B cell (primary cell): ENCODE measurements around the gene SLC25A34. TPM values are rescaled to one million over a fixed set of nuclear protein-coding genes. Genes with fewer than 3 reads are reported as not detected.

ENCODE experiments used
- ATAC-seq: fragments of 200-7000 bp; cut with Tn5 transposase; one replicate; pipeline ENCODE4 v1.10.0; 2021; ENCODE audit warnings: low read depth, mild to moderate bottlenecking, moderate number of reproducible peaks, moderate library complexity
- CTCF ChIA-PET: fragments of 350-600 bp; sonication (Branson Sonifier 250); formaldehyde crosslinking; loops from one replicate; lab custom pipeline; 2021; ENCODE audit warnings: antibody characterized with exemption, inconsistent platforms; lab: Charles Lee
- POLR2A ChIA-PET: fragments of 350-600 bp; sonication (Branson Sonifier 250); formaldehyde crosslinking; loops from one replicate; lab custom pipeline; 2021; ENCODE audit warnings: antibody characterized with exemption; lab: Charles Lee
- DNase-seq: peaks from one replicate; pipeline ENCODE4 v3.0.0; 2013
- H2AFZ ChIP-seq: 2 replicates; pipeline ENCODE4 v1.6.1; 2012; ENCODE audit warnings: mild to moderate bottlenecking, low read depth, low read length; ENCODE audit not compliant: insufficient read depth, poor library complexity, severe bottlenecking
- H3K27ac ChIP-seq, 2 donors: 1 replicate in 1 of 2; 2 replicates in 1 of 2; pipeline ENCODE4 v1.5.1; 2012 to 2013; ENCODE audit warnings: low read length in 2 of 2, mild to moderate bottlenecking in 2 of 2, moderate library complexity in 1 of 2
- H3K27me3 ChIP-seq, 4 experiments: fragments of 200-600 bp in 1 of 4; sonication (generic) in 1 of 4; replicated peaks in 1 of 4; 1 replicate in 2 of 4; 2 replicates in 2 of 4; pipeline versions ENCODE4 v1.6.1 to v1.7.0; 2013 to 2016; ENCODE audit warnings: low read length in 3 of 4, mild to moderate bottlenecking in 2 of 4, mixed read lengths in 1 of 4, moderate library complexity in 1 of 4; ENCODE audit not compliant: insufficient read depth in 4 of 4, control insufficient read depth in 3 of 4; ENCODE audit errors: control extremely low read depth in 1 of 4
- H3K36me3 ChIP-seq, 2 experiments: replicated peaks in 1 of 2; 1 replicate in 1 of 2; 2 replicates in 1 of 2; pipeline versions ENCODE4 v1.6.1 to v1.7.1; 2013; ENCODE audit warnings: low read length in 1 of 2; ENCODE audit not compliant: insufficient read depth in 2 of 2, control insufficient read depth in 1 of 2; ENCODE audit errors: control extremely low read depth in 1 of 2, extremely low read depth in 1 of 2
- H3K4me1 ChIP-seq, 2 donors: fragments of 200-600 bp in 1 of 2; sonication (generic) in 1 of 2; 1 replicate in 1 of 2; 2 replicates in 1 of 2; pipeline versions ENCODE4 v1.5.1 to v1.6.1; 2013 to 2017; ENCODE audit warnings: low read length in 2 of 2; ENCODE audit not compliant: control insufficient read depth in 2 of 2, insufficient read depth in 2 of 2
- H3K4me2 ChIP-seq: replicated peaks from 2 replicates; pipeline ENCODE3; 2012; ENCODE audit warnings: mild to moderate bottlenecking, low read depth, low read length; ENCODE audit not compliant: poor library complexity, severe bottlenecking
- H3K4me3 ChIP-seq, 5 experiments: fragments of 200-600 bp in 1 of 5; sonication (generic) in 1 of 5; 1 replicate in 3 of 5; 2 replicates in 2 of 5; pipeline versions ENCODE4 v1.5.1 to v1.7.0; 2011 to 2016; ENCODE audit warnings: low read length in 4 of 5, mild to moderate bottlenecking in 4 of 5, low read depth in 2 of 5, control low read depth in 1 of 5, moderate library complexity in 1 of 5; ENCODE audit not compliant: insufficient read depth in 1 of 5; ENCODE audit errors: control extremely low read depth in 1 of 5, extremely low read depth in 1 of 5
- H3K79me2 ChIP-seq: fragments of 200-600 bp; sonication (generic); one replicate; pipeline ENCODE4 v1.6.0; 2016; ENCODE audit warnings: low read length; ENCODE audit not compliant: control insufficient read depth, insufficient read depth
- H3K9ac ChIP-seq: fragments of 200-600 bp; sonication (generic); 2 replicates; pipeline ENCODE4 v1.6.1; 2017; ENCODE audit warnings: mild to moderate bottlenecking, low read length, moderate library complexity
- H3K9me3 ChIP-seq, 3 donors: one replicate each; pipeline versions ENCODE4 v1.6.1 to v1.7.1; 2013; ENCODE audit warnings: low read length in 2 of 3; ENCODE audit not compliant: control insufficient read depth in 2 of 3, insufficient read depth in 1 of 3; ENCODE audit errors: control extremely low read depth in 1 of 3
- H4K20me1 ChIP-seq: 2 replicates; pipeline ENCODE4 v1.6.0; 2012; ENCODE audit warnings: mild to moderate bottlenecking, low read length; ENCODE audit not compliant: insufficient read depth, control insufficient read depth, poor library complexity, severe bottlenecking
- H3K27ac Mint-ChIP-seq: one replicate; pipeline ENCODE4 v1.8.0; 2021; ENCODE audit warnings: mixed read lengths
- H3K27me3 Mint-ChIP-seq: one replicate; pipeline ENCODE4 v1.8.0; 2021; ENCODE audit warnings: mixed read lengths
- H3K4me1 Mint-ChIP-seq: one replicate; pipeline ENCODE4 v1.8.0; 2021; ENCODE audit warnings: mixed read lengths
- H3K4me3 Mint-ChIP-seq: one replicate; pipeline ENCODE4 v1.8.0; 2021; ENCODE audit warnings: mixed read lengths
- H3K9me3 Mint-ChIP-seq: one replicate; pipeline ENCODE4 v1.8.0; 2022; ENCODE audit warnings: mixed read lengths; ENCODE audit not compliant: insufficient read depth
- EZH2 ChIP-seq: IDR thresholded peaks from 2 replicates; pipeline ENCODE4 v1.6.1; 2012; ENCODE audit warnings: borderline replicate concordance, low read depth, mild to moderate bottlenecking, moderate library complexity, low read length; ENCODE audit not compliant: insufficient read depth, poor library complexity, severe bottlenecking
- WGBS: methylation state at CpG from one replicate; pipeline ENCODE4 v1.1.5; 2013; ENCODE audit warnings: missing lambda C conversion rate; ENCODE audit not compliant: insufficient coverage; 5-methylcytosine and 5-hydroxymethylcytosine counted together
- intact Hi-C: fragments of 100-400 bp; cut with micrococcal nuclease; formaldehyde crosslinking; loops from one replicate; pipeline ENCODE4 v1.10.0; 2022
- polyA plus RNA-seq: library from polyadenylated mRNA; depleted of rRNA; stranded (reverse); fragments of >200 nt; gene quantifications from 2 replicates; pipeline ENCODE4 v1.2.3, GENCODE V29; 2012
- total RNA-seq, 2 donors: library from RNA; stranded (reverse); fragments of 120-200 nt in 1 of 2; gene quantifications; 1 replicate in 1 of 2; 2 replicates in 1 of 2; pipeline versions ENCODE4 v1.2.3 to v1.2.4, GENCODE V29; 2013 to 2022
- TF ChIP-seq, protein P1 (sequence below): fragments of 200-600 bp; IDR thresholded peaks from one replicate; pipeline ENCODE4 v1.8.0; 2022; ENCODE audit warnings: antibody characterized with exemption, mild to moderate bottlenecking

SLC25A34 gene
- total and polyA plus RNA-seq, 2 donors (not counting 1 experiment from before 2014, with no cell fraction given) = 4.6 to 5.4 TPM

DNA sequence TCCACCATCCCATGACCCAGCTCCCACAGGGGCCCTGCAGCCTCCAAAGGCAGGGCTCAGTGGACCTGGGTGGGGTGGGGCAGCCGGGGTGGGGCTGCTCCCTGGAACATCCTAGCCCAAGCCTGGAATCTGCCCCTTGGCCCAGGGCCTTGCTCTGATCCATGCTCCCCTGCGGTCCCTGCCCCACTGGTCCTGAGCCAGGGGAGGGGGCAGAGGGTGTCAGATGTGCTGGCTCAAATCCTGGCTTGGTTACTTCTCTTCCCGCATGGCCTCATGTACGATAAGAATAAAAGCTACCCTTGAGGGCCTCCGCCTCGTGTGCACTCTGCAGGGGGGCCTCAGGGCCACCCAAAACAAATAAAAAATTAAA lies 819 bp downstream of the SLC25A34 start:
- Histone ChIP-seq H3K79me2 (no peaks in the 10 kb centered on the region), H3K4me3 (no peak overlapping the region), H3K27me3 (no peaks in the 10 kb centered on the region), H3K4me2 (no peak overlapping the region), H3K9me3 (no peaks in the 10 kb centered on the region), H4K20me1 (no peaks in the 10 kb centered on the region), H3K4me1 (peaks cover 0 to 11% of the 10 kb centered on the region in 2 donors), H2AFZ (no peak overlapping the region), H3K27ac (no peak overlapping the region), H3K36me3 (peaks cover 0 to 27% of the 10 kb centered on the region in 2 experiments), H3K9ac (no peak overlapping the region)
- no peaks in the 10 kb centered on the region for H3K27me3 Mint-ChIP-seq
- TF ChIP-seq, protein P1, sequence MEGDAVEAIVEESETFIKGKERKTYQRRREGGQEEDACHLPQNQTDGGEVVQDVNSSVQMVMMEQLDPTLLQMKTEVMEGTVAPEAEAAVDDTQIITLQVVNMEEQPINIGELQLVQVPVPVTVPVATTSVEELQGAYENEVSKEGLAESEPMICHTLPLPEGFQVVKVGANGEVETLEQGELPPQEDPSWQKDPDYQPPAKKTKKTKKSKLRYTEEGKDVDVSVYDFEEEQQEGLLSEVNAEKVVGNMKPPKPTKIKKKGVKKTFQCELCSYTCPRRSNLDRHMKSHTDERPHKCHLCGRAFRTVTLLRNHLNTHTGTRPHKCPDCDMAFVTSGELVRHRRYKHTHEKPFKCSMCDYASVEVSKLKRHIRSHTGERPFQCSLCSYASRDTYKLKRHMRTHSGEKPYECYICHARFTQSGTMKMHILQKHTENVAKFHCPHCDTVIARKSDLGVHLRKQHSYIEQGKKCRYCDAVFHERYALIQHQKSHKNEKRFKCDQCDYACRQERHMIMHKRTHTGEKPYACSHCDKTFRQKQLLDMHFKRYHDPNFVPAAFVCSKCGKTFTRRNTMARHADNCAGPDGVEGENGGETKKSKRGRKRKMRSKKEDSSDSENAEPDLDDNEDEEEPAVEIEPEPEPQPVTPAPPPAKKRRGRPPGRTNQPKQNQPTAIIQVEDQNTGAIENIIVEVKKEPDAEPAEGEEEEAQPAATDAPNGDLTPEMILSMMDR = no peak
- TF ChIP-seq EZH2 = no peak
- H3K4me1 Mint-ChIP-seq = peaks cover 6% of the 10 kb centered on the region
- no peak overlapping the region for H3K4me3 Mint-ChIP-seq
- POLR2A ChIA-PET = no interaction called here
- CTCF ChIA-PET = interaction anchor here (0.7 to 6.8 kb wide), 4 partner anchors 139 to 237 kb away, joined by 3 to 75 read pairs (median 3); no protein-coding TSS in a partner anchor
- intact Hi-C loops = no loop called here
- 70% methylated on average over 2 of the region's 6 CpGs for WGBS
- DNase-seq = no peak
- H3K27ac Mint-ChIP-seq = no peak overlapping the region
- H3K9me3 Mint-ChIP-seq = no peaks in the 10 kb centered on the region
- ATAC-seq = no peak
